Stimulated activated CD4-positive, alpha-beta T cell treated with anti-CD3 and anti-CD28 coated beads, Interleukin-1b, Interleukin-23, amount 100 ng/mL, for 4 hours (primary cell): ENCODE results near the gene TMED8.
A peak's percentile ranks its signal among the peaks of the same experiment; 100 is the strongest.
"Not testable (repeated sequence)": the region's sequence is repeated elsewhere in the genome, so short reads cannot be mapped to it uniquely, and the experiment has no call there.

Experiments
- DNase-seq, 2 donors: peaks; one replicate each; pipeline ENCODE4 v3.0.0-alpha.2; 2020; ENCODE audit warnings: low read depth in 2 of 2

Gene TMED8

GRCh38 chr14:77376771-77377501 lies at the start of gene TMED8, which contains the start of gene SAMD15:
TSS of gene TMED8 (minus strand) at chr14:77377094. CDS start at chr14:77377053, 41 bp downstream.
TSS of gene SAMD15 (plus strand) at chr14:77377379. CDS start at chr14:77377419, 40 bp downstream.
- peak; percentile 63 to 81 for DNase-seq

DNA sequence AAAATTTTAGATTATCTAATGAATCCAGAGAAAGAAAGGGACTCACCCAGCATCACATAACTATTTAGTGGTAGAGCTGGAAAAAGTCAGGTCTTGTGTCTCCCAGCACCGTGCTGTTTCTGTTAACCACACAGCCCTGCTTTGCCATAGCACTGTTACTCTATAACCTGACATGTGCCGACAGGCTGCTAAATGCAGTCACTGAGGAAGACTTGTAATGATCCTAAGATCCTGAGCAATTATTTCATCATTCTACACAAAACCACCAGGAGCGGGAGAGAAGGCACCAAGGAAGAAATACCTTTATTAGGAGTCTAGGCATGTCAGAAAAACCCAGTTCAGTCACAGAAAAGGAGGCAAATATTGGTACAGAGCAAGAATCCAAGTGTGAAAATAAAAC lies 49.5 kb upstream of the TMED8 start:
- DNase-seq, result no peak

DNA sequence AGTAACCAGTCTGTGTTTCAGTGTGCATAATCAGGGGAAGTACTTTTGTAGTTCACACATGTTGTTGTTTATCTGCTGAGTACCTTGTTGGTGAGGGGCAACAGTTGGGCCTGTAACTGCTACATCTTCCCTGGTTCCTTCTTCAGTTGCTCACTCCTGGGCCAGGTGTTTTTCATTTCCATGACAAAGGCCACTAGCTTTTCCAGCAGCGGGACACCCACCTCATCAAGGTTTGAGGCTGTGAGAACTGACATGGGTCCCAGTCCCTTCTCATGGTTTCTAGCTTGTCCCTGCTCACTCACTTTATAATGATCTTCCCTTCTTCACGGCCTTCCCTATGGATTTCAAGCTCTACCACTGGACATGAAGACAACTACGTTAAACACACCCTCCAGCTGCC lies 48.0 kb upstream of the TMED8 start:
- DNase-seq, result no peak

DNA sequence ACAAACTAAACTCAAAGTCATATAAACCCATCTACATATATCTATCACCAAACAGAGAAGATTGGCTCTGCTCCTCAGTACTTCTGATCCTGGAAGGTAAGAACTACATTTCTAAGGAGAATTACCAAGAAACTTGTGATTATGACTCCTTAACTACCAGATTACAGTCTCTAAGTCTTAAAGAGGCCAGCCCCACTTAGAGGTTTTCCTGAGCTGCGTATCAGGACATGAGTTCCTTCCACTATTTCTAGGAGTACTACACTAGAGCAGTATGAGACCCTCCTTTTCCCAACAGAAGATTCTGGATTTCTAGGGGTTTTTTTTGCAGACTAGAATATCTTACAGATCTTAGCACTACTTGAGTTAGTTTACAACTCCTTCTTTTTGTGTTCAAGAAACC lies 46.5 kb upstream of the TMED8 start, which contains the start of gene NOXRED1:
NOXRED1 (minus strand) TSS at position 101 of the 400 bp plus-strand sequence. CDS start 634 bp downstream, outside the sequence.
- DNase-seq, result no peak

DNA sequence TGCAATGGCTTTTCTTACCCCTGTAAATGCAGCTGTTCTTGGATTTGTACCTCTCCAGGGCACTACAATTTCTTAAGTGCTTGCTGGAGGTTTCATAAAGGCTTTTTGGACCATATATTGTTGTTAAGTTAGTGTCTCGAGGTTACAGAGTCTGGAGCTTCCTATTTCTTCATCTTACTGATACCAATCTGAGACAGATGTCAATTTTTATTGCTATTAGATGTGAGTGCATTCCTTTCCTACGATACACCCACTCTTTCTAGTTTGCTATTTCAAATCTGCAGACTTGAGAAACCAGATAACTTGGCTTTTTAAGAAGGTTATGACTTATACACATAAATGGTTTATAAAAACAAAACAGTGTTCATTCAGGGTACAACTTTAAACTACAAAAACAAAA lies 44.3 kb upstream of the TMED8 start:
- DNase-seq, result no peak

DNA sequence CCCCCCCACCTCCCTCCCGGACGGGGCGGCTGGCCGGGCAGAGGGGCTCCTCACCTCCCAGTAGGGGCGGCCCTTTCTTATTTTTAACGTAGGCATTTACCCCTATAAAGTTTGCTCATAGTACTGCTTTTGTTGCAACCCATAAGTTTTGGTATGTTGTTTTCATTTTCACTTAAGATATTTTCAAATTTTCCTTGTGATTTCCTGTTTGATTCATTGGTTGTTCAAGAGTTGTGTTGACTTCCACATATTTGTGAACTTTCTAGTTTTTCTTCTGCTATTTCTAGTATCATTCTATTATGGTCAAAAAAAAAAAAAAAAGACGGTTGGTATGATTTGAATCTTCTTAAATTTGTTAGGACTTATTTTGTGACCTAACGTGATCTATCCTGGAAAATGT lies 39.9 kb upstream of the TMED8 start:
- no peak for DNase-seq

GRCh38 chr14:77416098-77416497 lies 39.2 kb upstream of the TMED8 start:
- not testable (repeated sequence) for DNase-seq

DNA sequence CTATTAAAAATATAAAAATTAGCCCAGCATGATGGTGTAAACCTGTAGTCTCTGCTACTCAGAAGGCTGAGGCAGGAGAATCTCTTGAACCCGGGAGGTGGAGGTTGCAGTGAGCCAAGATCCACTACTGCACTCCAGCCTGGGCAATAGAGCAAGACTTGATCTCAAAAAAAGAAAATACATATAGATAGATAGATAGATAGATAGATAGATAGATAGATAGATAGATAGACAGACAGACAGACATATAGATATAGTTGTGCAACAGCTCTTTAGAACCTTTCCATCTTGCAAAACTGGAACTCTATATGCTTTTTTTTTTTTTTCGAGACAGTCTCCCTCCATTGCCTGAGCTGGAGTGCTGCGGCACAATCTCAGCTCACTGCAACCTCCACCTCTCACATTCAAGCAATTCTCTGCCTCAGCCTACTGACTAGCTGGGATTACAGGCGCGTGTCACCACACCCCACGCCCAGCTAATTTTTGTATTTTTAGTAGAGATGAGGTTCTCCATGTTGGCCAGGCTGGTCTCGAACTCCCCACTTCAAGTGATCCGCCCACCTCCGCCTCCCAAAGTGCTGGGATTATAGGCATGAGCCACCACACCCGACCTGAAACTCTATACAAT lies 38.6 kb upstream of the TMED8 start:
- not testable (repeated sequence) for DNase-seq

GRCh38 chr14:77409131-77409533 lies 32.2 kb upstream of the TMED8 start:
- DNase-seq, result no peak

DNA sequence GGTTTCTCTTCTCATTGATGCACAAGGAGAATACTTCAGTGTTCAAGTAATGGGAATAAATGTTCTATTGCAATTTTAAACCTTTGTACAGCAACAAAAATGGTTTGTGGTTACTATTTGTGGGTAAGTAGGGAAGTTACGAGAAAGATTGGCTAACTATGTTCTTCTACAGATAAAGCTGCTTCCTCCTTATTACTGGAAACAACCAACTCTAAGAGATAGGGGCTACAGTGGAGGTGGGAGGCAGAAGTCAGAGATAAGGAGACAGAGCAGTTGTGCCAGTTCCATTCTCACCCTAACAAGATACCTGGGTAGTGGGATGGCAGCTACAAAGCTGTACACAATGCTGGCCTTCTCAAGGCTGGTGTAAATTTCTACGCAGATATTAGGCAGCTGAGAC lies 30.3 kb upstream of the TMED8 start:
- DNase-seq, result no peak

- no peak for DNase-seq
These were observed 29.8 kb upstream of the TMED8 start for GRCh38 chr14:77406718-77407117.

- no peak for DNase-seq
These were observed 29.2 kb upstream of the TMED8 start for GRCh38 chr14:77406086-77406485.

DNA sequence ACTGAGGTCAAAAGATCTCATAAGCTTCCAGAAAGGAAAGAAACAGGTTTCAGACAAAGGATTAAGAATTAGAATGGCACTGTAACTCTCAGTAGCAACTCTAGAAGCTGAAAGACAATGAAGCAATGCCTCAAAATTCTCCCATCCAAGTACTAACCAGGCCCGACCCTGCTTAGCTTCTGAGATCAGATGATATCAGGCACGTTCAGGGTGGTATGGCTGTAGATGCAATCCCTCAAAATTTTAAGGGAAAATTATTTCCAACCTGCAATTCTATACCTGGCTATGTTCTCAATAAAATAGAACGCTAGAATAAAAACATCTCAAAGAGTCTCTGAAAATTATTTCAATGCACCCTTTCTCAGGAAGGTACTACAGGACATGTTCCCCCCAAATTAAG lies 26.9 kb upstream of the TMED8 start:
- DNase-seq, result no peak

DNA sequence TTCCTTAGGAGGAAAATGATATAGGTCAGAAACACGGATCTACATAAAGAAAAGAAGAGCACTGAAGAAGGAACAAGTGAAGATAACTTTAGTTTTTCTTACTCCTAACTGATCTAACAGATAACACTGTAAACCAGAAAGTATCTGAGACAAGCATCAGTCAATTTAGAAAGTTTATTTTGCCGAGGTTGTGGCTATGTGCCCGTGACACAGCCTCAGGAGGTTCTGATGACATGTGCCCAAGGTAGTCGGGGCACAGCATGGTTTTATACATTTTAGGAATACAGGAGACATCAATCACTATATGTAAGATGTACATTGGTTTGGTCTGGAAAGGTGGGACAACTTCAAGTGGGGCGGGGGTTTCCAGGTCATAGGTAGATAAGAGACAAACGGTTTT lies 23.3 kb upstream of the TMED8 start:
- no peak for DNase-seq

- no peak for DNase-seq
These were observed 13.3 kb upstream of the TMED8 start for GRCh38 chr14:77390188-77390587.

DNA sequence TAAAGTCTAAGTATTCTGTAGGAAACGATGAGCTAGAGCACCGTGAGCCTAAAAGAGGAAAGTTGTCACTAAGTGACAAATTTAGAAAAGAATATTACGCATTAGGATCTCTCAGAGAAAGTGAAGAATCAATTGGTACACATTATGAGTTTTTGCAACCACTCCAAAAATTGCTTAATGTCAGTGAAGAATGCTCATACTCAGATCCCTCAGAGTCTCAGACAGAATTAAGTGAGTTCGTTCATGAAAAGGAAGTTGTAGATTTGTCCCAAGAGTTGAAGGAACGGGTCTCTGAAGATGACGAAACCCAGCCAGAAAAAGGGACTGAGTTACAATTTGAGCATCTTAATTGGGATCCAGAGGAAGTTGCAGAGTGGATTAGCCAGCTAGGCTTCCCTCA lies 1.8 kb upstream of the TMED8 start:
- DNase-seq, result no peak

GRCh38 chr14:77377502-77377844 lies 579 bp upstream of the TMED8 start:
- no peak for DNase-seq

DNA sequence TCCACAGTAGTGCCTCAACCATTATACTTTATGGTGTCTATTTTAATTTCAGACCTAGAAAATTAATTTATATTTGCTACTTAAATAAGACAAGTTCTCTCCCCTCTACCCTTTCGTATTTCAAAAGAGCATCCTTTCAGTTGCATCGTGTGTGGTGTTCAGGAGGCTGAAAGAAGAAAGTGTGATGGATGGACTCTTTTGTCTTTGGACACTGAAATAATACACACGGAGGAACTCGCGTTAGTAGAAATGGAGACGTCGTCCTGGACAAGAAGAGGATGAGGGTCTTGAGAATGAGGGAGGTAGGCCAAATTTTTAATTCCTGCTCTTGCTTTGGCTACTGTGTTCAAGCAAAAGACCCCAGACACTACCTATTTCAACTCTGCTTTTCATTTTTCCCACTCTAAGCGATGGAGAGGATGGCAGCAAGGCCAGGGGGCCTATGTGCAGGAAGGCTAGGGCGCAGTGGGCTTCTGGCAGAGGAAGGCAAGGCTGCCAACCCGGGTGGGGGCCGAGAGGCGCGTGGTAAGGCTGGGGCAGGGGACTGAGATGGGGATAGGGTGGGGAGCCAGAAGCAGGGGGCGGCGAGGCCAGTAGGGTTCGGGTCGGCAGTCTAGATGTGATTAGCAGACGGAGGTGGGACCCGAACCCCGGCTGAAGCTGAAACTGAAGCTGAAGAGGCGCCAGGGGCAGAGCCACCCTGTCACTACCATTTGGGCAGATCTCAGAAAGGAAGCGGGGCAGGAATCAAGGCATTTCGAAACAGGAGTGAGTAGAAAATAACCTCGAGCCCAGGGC lies 722 bp downstream of the TMED8 start:
- peak; percentile 12 to 25 for DNase-seq

GRCh38 chr14:77375164-77375950 lies 1.5 kb downstream of the TMED8 start:
- no peak for DNase-seq

DNA sequence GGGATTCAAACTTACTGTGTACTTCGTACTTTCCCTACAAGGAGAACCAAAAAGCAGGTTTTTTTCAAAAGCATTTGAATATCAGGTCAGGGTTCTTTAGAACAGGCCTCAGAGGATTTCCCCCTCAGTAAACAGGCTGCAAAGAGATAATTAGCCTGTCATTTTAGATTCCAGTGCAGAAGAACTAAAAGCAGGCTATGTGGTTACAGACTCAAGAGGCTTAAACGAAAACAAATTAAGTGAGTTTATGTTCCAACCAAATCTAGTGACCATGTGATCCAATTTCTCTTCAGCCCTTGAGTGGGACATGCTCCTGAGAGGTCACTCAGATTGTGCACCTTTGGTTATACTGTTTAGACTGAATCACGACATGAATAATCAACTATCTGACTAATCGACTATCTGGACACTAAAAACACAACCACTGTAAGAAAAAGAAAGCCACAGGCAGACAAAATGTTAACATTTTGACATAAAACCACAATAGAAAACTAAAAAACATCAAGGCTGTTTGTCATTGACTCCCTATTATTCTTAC lies 4.5 kb downstream of the TMED8 start:
- no peak for DNase-seq

- DNase-seq, result no peak
These were observed 7.6 kb downstream of the TMED8 start for GRCh38 chr14:77369285-77369684.

GRCh38 chr14:77364146-77364545 lies 12.7 kb downstream of the TMED8 start:
- no peak for DNase-seq
